ENCODE data around the gene HDAC4.

DNA sequence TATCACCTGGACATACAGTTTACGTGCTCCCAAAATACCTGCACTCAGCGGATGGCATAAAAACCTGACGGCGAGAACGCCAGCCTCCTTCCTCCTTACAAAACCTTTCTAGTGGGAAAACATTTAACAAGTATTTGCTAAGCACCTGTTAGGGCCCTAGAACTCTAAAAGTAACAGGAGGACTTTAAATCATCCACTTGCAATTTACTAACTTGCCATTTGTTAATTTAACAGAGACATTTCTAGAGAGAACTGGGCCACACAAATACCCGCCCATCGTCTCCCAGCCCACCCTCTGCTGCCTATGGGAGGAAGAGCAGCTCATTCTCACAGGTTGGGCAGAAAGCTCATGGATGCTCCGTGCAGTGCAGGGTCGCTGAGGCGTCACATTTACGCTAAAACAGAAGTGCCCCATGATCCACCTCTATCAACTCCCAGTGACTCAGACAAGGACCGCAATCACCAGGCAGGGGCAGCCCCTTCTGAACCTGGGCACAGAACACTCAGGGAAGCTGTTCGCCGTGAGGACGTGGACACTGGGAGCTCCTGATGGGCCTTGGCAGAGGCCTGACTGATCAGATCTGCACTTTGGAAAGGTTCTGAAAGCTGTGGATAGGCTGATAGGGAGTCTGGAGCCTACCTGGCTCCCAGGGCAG is 106.9 kb downstream of the HDAC4 start:
- TF ChIP-seq, protein P1, sequence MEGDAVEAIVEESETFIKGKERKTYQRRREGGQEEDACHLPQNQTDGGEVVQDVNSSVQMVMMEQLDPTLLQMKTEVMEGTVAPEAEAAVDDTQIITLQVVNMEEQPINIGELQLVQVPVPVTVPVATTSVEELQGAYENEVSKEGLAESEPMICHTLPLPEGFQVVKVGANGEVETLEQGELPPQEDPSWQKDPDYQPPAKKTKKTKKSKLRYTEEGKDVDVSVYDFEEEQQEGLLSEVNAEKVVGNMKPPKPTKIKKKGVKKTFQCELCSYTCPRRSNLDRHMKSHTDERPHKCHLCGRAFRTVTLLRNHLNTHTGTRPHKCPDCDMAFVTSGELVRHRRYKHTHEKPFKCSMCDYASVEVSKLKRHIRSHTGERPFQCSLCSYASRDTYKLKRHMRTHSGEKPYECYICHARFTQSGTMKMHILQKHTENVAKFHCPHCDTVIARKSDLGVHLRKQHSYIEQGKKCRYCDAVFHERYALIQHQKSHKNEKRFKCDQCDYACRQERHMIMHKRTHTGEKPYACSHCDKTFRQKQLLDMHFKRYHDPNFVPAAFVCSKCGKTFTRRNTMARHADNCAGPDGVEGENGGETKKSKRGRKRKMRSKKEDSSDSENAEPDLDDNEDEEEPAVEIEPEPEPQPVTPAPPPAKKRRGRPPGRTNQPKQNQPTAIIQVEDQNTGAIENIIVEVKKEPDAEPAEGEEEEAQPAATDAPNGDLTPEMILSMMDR (IDR thresholded peaks at IDR 0.05): no peak
- no peak for TF ChIP-seq EZH2 (IDR thresholded peaks at IDR 0.05; ENCODE audit: borderline replicate concordance, insufficient read depth, low read depth, low read length, poor library complexity, severe bottlenecking)
